ENCODE results near the gene TNFRSF8.
A peak's percentile ranks its signal among the peaks of the same experiment; 100 is the strongest.

The TNFRSF8 gene

GRCh38 chr1:12150456-12151200, 87.5 kb downstream of the TNFRSF8 start:
- H3K27ac ChIP-seq (ENCODE audit: low read length), result no peak overlapping the region
- peaks cover 7% of the 10 kb centered on the region for H3K4me1 ChIP-seq (ENCODE audit: control insufficient read depth, insufficient read depth, low read length)
- H3K9ac ChIP-seq (ENCODE audit: low read length in 2 of 2), result no peak overlapping the region
- no peak overlapping the region for H3K4me3 ChIP-seq (ENCODE audit: low read length in 2 of 2)
- no peaks in the 10 kb centered on the region for H3K36me3 ChIP-seq (ENCODE audit: control insufficient read depth in 2 of 2, insufficient read depth in 2 of 2, low read length in 2 of 2)
- H3K27me3 ChIP-seq (ENCODE audit: control insufficient read depth in 1 of 2, insufficient read depth in 2 of 2, low read length in 2 of 2), result peaks cover 0 to 2% of the 10 kb centered on the region in 2 donors
- H3K9me3 ChIP-seq (ENCODE audit: control insufficient read depth in 2 of 2, low read length in 2 of 2), result peaks cover 0 to 8% of the 10 kb centered on the region in 2 donors

GRCh38 chr1:12151465-12151864, 88.4 kb downstream of the TNFRSF8 start:
- peaks cover 7% of the 10 kb centered on the region for H3K4me1 ChIP-seq (ENCODE audit: control insufficient read depth, insufficient read depth, low read length)
- H3K9ac ChIP-seq (ENCODE audit: low read length in 2 of 2), result no peak overlapping the region
- H3K4me3 ChIP-seq (ENCODE audit: low read length in 2 of 2), result no peak overlapping the region
- peaks cover 0 to 8% of the 10 kb centered on the region in 2 donors for H3K9me3 ChIP-seq (ENCODE audit: control insufficient read depth in 2 of 2, low read length in 2 of 2)
- peaks cover 0 to 2% of the 10 kb centered on the region in 2 donors for H3K27me3 ChIP-seq (ENCODE audit: control insufficient read depth in 1 of 2, insufficient read depth in 2 of 2, low read length in 2 of 2)
- no peak overlapping the region for H3K27ac ChIP-seq (ENCODE audit: low read length)
- H3K36me3 ChIP-seq (ENCODE audit: control insufficient read depth in 2 of 2, insufficient read depth in 2 of 2, low read length in 2 of 2), result no peaks in the 10 kb centered on the region

- Histone ChIP-seq H3K4me1 (ENCODE audit: control insufficient read depth, insufficient read depth, low read length) (peaks cover 6% of the 10 kb centered on the region), H3K36me3 (ENCODE audit: control insufficient read depth in 2 of 2, insufficient read depth in 2 of 2, low read length in 2 of 2) (no peaks in the 10 kb centered on the region), H3K4me3 (ENCODE audit: low read length in 2 of 2) (no peak overlapping the region), H3K9ac (ENCODE audit: low read length in 2 of 2) (no peak overlapping the region), H3K9me3 (ENCODE audit: control insufficient read depth in 2 of 2, low read length in 2 of 2) (peaks cover 0 to 8% of the 10 kb centered on the region in 2 donors), H3K27ac (ENCODE audit: low read length) (no peak overlapping the region), H3K27me3 (ENCODE audit: control insufficient read depth in 1 of 2, insufficient read depth in 2 of 2, low read length in 2 of 2) (peaks cover 0 to 2% of the 10 kb centered on the region in 2 donors)
Observed at GRCh38 chr1:12152113-12152891, 89.2 kb downstream of the TNFRSF8 start.

GRCh38 chr1:12153181-12153785, 90.2 kb downstream of the TNFRSF8 start:
- H3K27ac ChIP-seq (ENCODE audit: low read length), result no peak overlapping the region
- no peak overlapping the region for H3K4me3 ChIP-seq (ENCODE audit: low read length in 2 of 2)
- peaks cover 0 to 2% of the 10 kb centered on the region in 2 donors for H3K27me3 ChIP-seq (ENCODE audit: control insufficient read depth in 1 of 2, insufficient read depth in 2 of 2, low read length in 2 of 2)
- no peak overlapping the region for H3K9ac ChIP-seq (ENCODE audit: low read length in 2 of 2)
- H3K9me3 ChIP-seq (ENCODE audit: control insufficient read depth in 2 of 2, low read length in 2 of 2), result peaks cover 0 to 8% of the 10 kb centered on the region in 2 donors
- H3K4me1 ChIP-seq (ENCODE audit: control insufficient read depth, insufficient read depth, low read length), result peaks cover 2% of the 10 kb centered on the region
- no peaks in the 10 kb centered on the region for H3K36me3 ChIP-seq (ENCODE audit: control insufficient read depth in 2 of 2, insufficient read depth in 2 of 2, low read length in 2 of 2)

- H3K36me3 ChIP-seq (ENCODE audit: control insufficient read depth in 2 of 2, insufficient read depth in 2 of 2, low read length in 2 of 2), result no peaks in the 10 kb centered on the region
- no peaks in the 10 kb centered on the region for H3K9me3 ChIP-seq (ENCODE audit: control insufficient read depth in 2 of 2, low read length in 2 of 2)
- no peak overlapping the region for H3K27ac ChIP-seq (ENCODE audit: low read length)
- H3K27me3 ChIP-seq (ENCODE audit: control insufficient read depth in 1 of 2, insufficient read depth in 2 of 2, low read length in 2 of 2), result peaks cover 0 to 2% of the 10 kb centered on the region in 2 donors
- H3K4me1 ChIP-seq (ENCODE audit: control insufficient read depth, insufficient read depth, low read length), result peaks cover 2% of the 10 kb centered on the region
- no peak overlapping the region for H3K4me3 ChIP-seq (ENCODE audit: low read length in 2 of 2)
- no peak overlapping the region for H3K9ac ChIP-seq (ENCODE audit: low read length in 2 of 2)
Observed at GRCh38 chr1:12155328-12155727, 92.2 kb downstream of the TNFRSF8 start.

- H3K4me3 ChIP-seq (ENCODE audit: low read length in 2 of 2), result no peak overlapping the region
- H3K36me3 ChIP-seq (ENCODE audit: control insufficient read depth in 2 of 2, insufficient read depth in 2 of 2, low read length in 2 of 2), result no peaks in the 10 kb centered on the region
- peaks cover 13% of the 10 kb centered on the region for H3K4me1 ChIP-seq (ENCODE audit: control insufficient read depth, insufficient read depth, low read length)
- H3K27me3 ChIP-seq (ENCODE audit: control insufficient read depth in 1 of 2, insufficient read depth in 2 of 2, low read length in 2 of 2), result peaks cover 0 to under 1% of the 10 kb centered on the region in 2 donors
- no peak overlapping the region for H3K9ac ChIP-seq (ENCODE audit: low read length in 2 of 2)
- no peaks in the 10 kb centered on the region for H3K9me3 ChIP-seq (ENCODE audit: control insufficient read depth in 2 of 2, low read length in 2 of 2)
- no peak overlapping the region for H3K27ac ChIP-seq (ENCODE audit: low read length)
Observed at GRCh38 chr1:12157366-12158231, 94.5 kb downstream of the TNFRSF8 start.

GRCh38 chr1:12158357-12159092, 95.4 kb downstream of the TNFRSF8 start:
- Histone ChIP-seq H3K4me1 (ENCODE audit: control insufficient read depth, insufficient read depth, low read length) (peaks cover 13% of the 10 kb centered on the region), H3K27ac (ENCODE audit: low read length) (no peak overlapping the region), H3K4me3 (ENCODE audit: low read length in 2 of 2) (no peak overlapping the region)

GRCh38 chr1:12159816-12160215, 96.7 kb downstream of the TNFRSF8 start:
- Histone ChIP-seq H3K4me1 (ENCODE audit: control insufficient read depth, insufficient read depth, low read length) (peaks cover 13% of the 10 kb centered on the region), H3K9me3 (ENCODE audit: control insufficient read depth in 2 of 2, low read length in 2 of 2) (no peaks in the 10 kb centered on the region), H3K4me3 (ENCODE audit: low read length in 2 of 2) (no peak overlapping the region), H3K27ac (ENCODE audit: low read length) (no peak overlapping the region), H3K9ac (ENCODE audit: low read length in 2 of 2) (no peak overlapping the region), H3K27me3 (ENCODE audit: control insufficient read depth in 1 of 2, insufficient read depth in 2 of 2, low read length in 2 of 2) (no peaks in the 10 kb centered on the region), H3K36me3 (ENCODE audit: control insufficient read depth in 2 of 2, insufficient read depth in 2 of 2, low read length in 2 of 2) (no peaks in the 10 kb centered on the region)

More at GRCh38 chr1:12158357-12159092, 95.4 kb downstream of the TNFRSF8 start:
- no peaks in the 10 kb centered on the region for H3K36me3 ChIP-seq (ENCODE audit: control insufficient read depth in 2 of 2, insufficient read depth in 2 of 2, low read length in 2 of 2)
- no peaks in the 10 kb centered on the region for H3K27me3 ChIP-seq (ENCODE audit: control insufficient read depth in 1 of 2, insufficient read depth in 2 of 2, low read length in 2 of 2)
- no peak overlapping the region for H3K9ac ChIP-seq (ENCODE audit: low read length in 2 of 2)
- H3K9me3 ChIP-seq (ENCODE audit: control insufficient read depth in 2 of 2, low read length in 2 of 2), result no peaks in the 10 kb centered on the region

- Histone ChIP-seq H3K27me3 (ENCODE audit: control insufficient read depth in 1 of 2, insufficient read depth in 2 of 2, low read length in 2 of 2) (no peaks in the 10 kb centered on the region), H3K9ac (ENCODE audit: low read length in 2 of 2) (no peak overlapping the region), H3K4me3 (ENCODE audit: low read length in 2 of 2) (no peak overlapping the region), H3K4me1 (ENCODE audit: control insufficient read depth, insufficient read depth, low read length) (peaks cover 13% of the 10 kb centered on the region), H3K9me3 (ENCODE audit: control insufficient read depth in 2 of 2, low read length in 2 of 2) (no peaks in the 10 kb centered on the region), H3K27ac (ENCODE audit: low read length) (peak overlapping the region; percentile 11), H3K36me3 (ENCODE audit: control insufficient read depth in 2 of 2, insufficient read depth in 2 of 2, low read length in 2 of 2) (no peaks in the 10 kb centered on the region)
Observed at GRCh38 chr1:12161324-12161661, 98.2 kb downstream of the TNFRSF8 start.

Data from stomach smooth muscle (tissue), 2 donors.